HEK293 (cell line): Measurements from ENCODE around the gene PARP9.

Experiments used
- CTCF ChIA-PET: fragments of 350-600 bp; formaldehyde crosslinking; extraction: SDS; loops from one replicate; lab custom pipeline; 2021; ENCODE audit warnings: antibody characterized with exemption; lab: Yijun Ruan, JAX
- POLR2A ChIA-PET: fragments of 300-600 bp; formaldehyde crosslinking; extraction: SDS; loops from one replicate; lab custom pipeline; 2020; ENCODE audit warnings: antibody characterized with exemption, inconsistent platforms; lab: Yijun Ruan, JAX
- H3K27ac ChIP-seq: fragments of 200-500 bp; sonication (Bioruptor generic); 2 replicates; pipeline ENCODE4 v1.5.1; 2014; ENCODE audit warnings: low read depth, low read length, control low read depth, inconsistent platforms; ENCODE audit errors: extremely low read depth
- H3K36me3 ChIP-seq, 2 experiments: fragments of 200-500 bp in 1 of 2; sonication (Bioruptor generic) in 1 of 2; 1 replicate in 1 of 2; 2 replicates in 1 of 2; pipeline ENCODE4 v1.5.1; 2014 to 2017; ENCODE audit warnings: inconsistent platforms in 2 of 2, low read length in 2 of 2; ENCODE audit not compliant: control insufficient read depth in 2 of 2, insufficient read depth in 1 of 2
- H3K4me1 ChIP-seq: fragments of 200-500 bp; sonication (Bioruptor generic); 2 replicates; pipeline ENCODE4 v1.5.1; 2014; ENCODE audit warnings: mild to moderate bottlenecking, low read length, inconsistent platforms; ENCODE audit not compliant: control insufficient read depth, insufficient read depth
- H3K4me3 ChIP-seq: 2 replicates; pipeline ENCODE4 v1.5.1; 2011; ENCODE audit warnings: low read depth, mild to moderate bottlenecking, control low read depth, low read length, moderate library complexity
- H3K9me3 ChIP-seq: fragments of 200-500 bp; sonication (Bioruptor generic); 2 replicates; pipeline ENCODE4 v1.5.1; 2014; ENCODE audit warnings: low read depth, low read length, inconsistent platforms; ENCODE audit not compliant: control insufficient read depth, insufficient read depth
- ATF2 ChIP-seq: fragments of 450-650 bp; formaldehyde crosslinking; IDR thresholded peaks from 2 replicates; pipeline ENCODE4 v1.5.1; 2016; ENCODE audit warnings: missing biosample characterization, missing genetic modification characterization, low read depth
- BCL6B ChIP-seq: fragments of 450-650 bp; formaldehyde crosslinking; IDR thresholded peaks from 2 replicates; pipeline ENCODE4 v1.5.1; 2017; ENCODE audit warnings: missing biosample characterization, missing genetic modification characterization
- CTCF ChIP-seq: fragments of 450-650 bp; formaldehyde crosslinking; IDR thresholded peaks from 2 replicates; pipeline ENCODE4 v1.5.1; 2016; ENCODE audit warnings: missing biosample characterization, missing genetic modification characterization
- INSM2 ChIP-seq: fragments of 450-650 bp; formaldehyde crosslinking; IDR thresholded peaks from 2 replicates; pipeline ENCODE4 v1.5.1; 2016; ENCODE audit warnings: missing biosample characterization, missing genetic modification characterization
- KLF1 ChIP-seq: fragments of 450-650 bp; formaldehyde crosslinking; IDR thresholded peaks from 2 replicates; pipeline ENCODE4 v1.5.1; 2016; ENCODE audit warnings: missing biosample characterization, missing genetic modification characterization
- MEIS1 ChIP-seq: sonication (generic); formaldehyde crosslinking; IDR thresholded peaks from 2 replicates; pipeline ENCODE4 v1.8.1; 2022; ENCODE audit warnings: missing genetic modification reagents, mild to moderate bottlenecking, borderline replicate concordance
- PRDM6 ChIP-seq: fragments of 450-650 bp; formaldehyde crosslinking; IDR thresholded peaks from 2 replicates; pipeline ENCODE4 v1.5.1; 2017; ENCODE audit warnings: missing biosample characterization, missing genetic modification characterization
- RBAK ChIP-seq: fragments of 450-650 bp; formaldehyde crosslinking; IDR thresholded peaks from 2 replicates; pipeline ENCODE4 v1.5.1; 2016; ENCODE audit warnings: missing biosample characterization, missing genetic modification characterization
- ZIC2 ChIP-seq: fragments of 450-650 bp; formaldehyde crosslinking; IDR thresholded peaks from 2 replicates; pipeline ENCODE4 v1.5.1; 2016; ENCODE audit warnings: missing biosample characterization, missing genetic modification characterization
- ZNF2 ChIP-seq: fragments of 450-650 bp; formaldehyde crosslinking; IDR thresholded peaks from 2 replicates; pipeline ENCODE4 v1.5.1; 2016; ENCODE audit warnings: missing biosample characterization, missing genetic modification characterization
- ZNF211 ChIP-seq: fragments of 450-650 bp; formaldehyde crosslinking; IDR thresholded peaks from 2 replicates; pipeline ENCODE4 v1.5.1; 2016; ENCODE audit warnings: low read depth, missing biosample characterization, missing genetic modification characterization
- ZNF311 ChIP-seq: fragments of 450-650 bp; formaldehyde crosslinking; IDR thresholded peaks from 2 replicates; pipeline ENCODE4 v1.5.1; 2017; ENCODE audit warnings: missing biosample characterization, missing genetic modification characterization, borderline replicate concordance
- ZNF501 ChIP-seq: fragments of 450-650 bp; formaldehyde crosslinking; IDR thresholded peaks from 2 replicates; pipeline ENCODE4 v1.5.1; 2016; ENCODE audit warnings: missing biosample characterization, missing genetic modification characterization
- ZNF510 ChIP-seq: fragments of 450-650 bp; formaldehyde crosslinking; IDR thresholded peaks from 2 replicates; pipeline ENCODE4 v1.5.1; 2018; ENCODE audit warnings: mild to moderate bottlenecking, missing genetic modification characterization, missing biosample characterization; ENCODE audit not compliant: insufficient replicate concordance
- ZNF518A ChIP-seq: fragments of 450-650 bp; formaldehyde crosslinking; conservative IDR thresholded peaks from 2 replicates; pipeline ENCODE4 v1.5.1; 2016; ENCODE audit warnings: low read depth, missing biosample characterization, missing genetic modification characterization
- ZNF530 ChIP-seq: fragments of 450-650 bp; formaldehyde crosslinking; IDR thresholded peaks from 2 replicates; pipeline ENCODE4 v1.5.1; 2016; ENCODE audit warnings: low read depth, missing biosample characterization, missing genetic modification characterization
- ZNF621 ChIP-seq: fragments of 450-650 bp; formaldehyde crosslinking; IDR thresholded peaks from 2 replicates; pipeline ENCODE4 v1.5.1; 2017; ENCODE audit warnings: missing biosample characterization, missing genetic modification characterization
- ZNF639 ChIP-seq: fragments of 450-650 bp; formaldehyde crosslinking; IDR thresholded peaks from 2 replicates; pipeline ENCODE4 v1.5.1; 2016; ENCODE audit warnings: missing biosample characterization, missing genetic modification characterization
- ZNF704 ChIP-seq: fragments of 450-650 bp; formaldehyde crosslinking; IDR thresholded peaks from 2 replicates; pipeline ENCODE4 v1.5.1; 2016; ENCODE audit warnings: missing biosample characterization, missing genetic modification characterization
- ZNF837 ChIP-seq: fragments of 450-650 bp; formaldehyde crosslinking; IDR thresholded peaks from 2 replicates; pipeline ENCODE4 v1.5.1; 2016; ENCODE audit warnings: missing biosample characterization, missing genetic modification characterization

Gene PARP9

GRCh38 chr3:122512284-122512683 is 51.8 kb downstream of the PARP9 start:
- H3K27ac ChIP-seq, result no peak overlapping the region
- H3K36me3 ChIP-seq, result no peaks in the 10 kb centered on the region
- peaks cover 7% of the 10 kb centered on the region; the same call in 1 of the 2 replicates for H3K4me1 ChIP-seq
- H3K9me3 ChIP-seq, result no peaks in the 10 kb centered on the region
- no peak overlapping the region for H3K4me3 ChIP-seq
- CTCF ChIA-PET, result interaction anchor here (0.8 to 1.2 kb wide), 3 partner anchors 10 to 167 kb away, joined by 3 to 4 read pairs (median 3); no protein-coding TSS in a partner anchor
- POLR2A ChIA-PET, result interaction anchor here (0.5 kb wide), 1 partner anchor 26 kb away, joined by 6 read pairs; no protein-coding TSS in a partner anchor
- TF ChIP-seq ZNF639 (tag by site-specific recombination), result no peak
- TF ChIP-seq ZNF621, result no peak
- TF ChIP-seq KLF1 (tag by site-specific recombination), result peak; percentile 29
- no peak for TF ChIP-seq ZNF530 (tag by site-specific recombination)
- no peak for TF ChIP-seq ZIC2 (tag by site-specific recombination)
- TF ChIP-seq BCL6B (tag by site-specific recombination), result no peak
- no peak for TF ChIP-seq RBAK (tag by site-specific recombination)
- TF ChIP-seq PRDM6, result no peak
- TF ChIP-seq ZNF518A (tag by site-specific recombination), result no peak
- TF ChIP-seq ZNF501 (tag by site-specific recombination), result no peak
- no peak for TF ChIP-seq ZNF2
- TF ChIP-seq INSM2 (tag by site-specific recombination), result no peak
- no peak for TF ChIP-seq ZNF211 (tag by site-specific recombination)
- no peak for TF ChIP-seq ZNF311 (tag by site-specific recombination)
- TF ChIP-seq MEIS1 (CRISPR knock-in tag), result no peak
- TF ChIP-seq ATF2 (tag by site-specific recombination), result no peak
- peak; percentile 94 for TF ChIP-seq ZNF510 (tag by site-specific recombination)
- TF ChIP-seq ZNF837 (tag by site-specific recombination), result no peak
- TF ChIP-seq ZNF704 (tag by site-specific recombination), result no peak
- TF ChIP-seq CTCF (tag by site-specific recombination), result no peak
